Dedifferentiated amniotic fluid mesenchymal stem cell (primary cell): ENCODE results near the gene HOXA9.

Source experiments
- DNase-seq: peaks from one replicate; pipeline ENCODE4 v3.0.0-alpha.2; 2016; ENCODE audit errors: extremely low spot score

The HOXA9 gene

GRCh38 chr7:27112955-27113949 is 52.1 kb downstream of the HOXA9 start:
- DNase-seq: no peak
